Activated effector memory CD4-positive, alpha-beta T cell treated with Interleukin-2 at 50 U/mL for 16 hours (primary cell): ENCODE results near the gene KRT71.

Source experiments
- DNase-seq: peaks from one replicate; pipeline ENCODE4 v3.0.0-alpha.2; 2020

Gene KRT71

DNA sequence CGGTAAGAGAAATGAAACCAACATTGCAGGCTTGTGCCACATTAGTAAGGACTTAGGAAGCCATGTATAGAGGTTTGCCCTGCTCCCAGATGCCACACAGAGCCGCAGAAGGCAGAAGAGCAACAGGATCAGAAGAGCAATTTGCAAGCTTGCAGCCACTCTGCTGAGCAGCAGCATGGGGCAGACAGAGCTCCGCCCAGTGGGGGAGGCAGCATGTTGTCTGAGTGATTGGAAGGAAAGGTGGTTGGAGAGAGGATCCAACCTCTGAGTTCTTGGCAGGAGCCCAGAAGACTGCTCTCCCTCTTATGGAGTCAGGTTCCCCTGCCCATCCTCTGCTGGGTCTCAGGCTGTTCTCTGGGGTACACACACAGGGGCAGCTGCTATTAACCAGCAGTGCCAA lies 57.6 kb downstream of the KRT71 start:
- DNase-seq: no peak

DNA sequence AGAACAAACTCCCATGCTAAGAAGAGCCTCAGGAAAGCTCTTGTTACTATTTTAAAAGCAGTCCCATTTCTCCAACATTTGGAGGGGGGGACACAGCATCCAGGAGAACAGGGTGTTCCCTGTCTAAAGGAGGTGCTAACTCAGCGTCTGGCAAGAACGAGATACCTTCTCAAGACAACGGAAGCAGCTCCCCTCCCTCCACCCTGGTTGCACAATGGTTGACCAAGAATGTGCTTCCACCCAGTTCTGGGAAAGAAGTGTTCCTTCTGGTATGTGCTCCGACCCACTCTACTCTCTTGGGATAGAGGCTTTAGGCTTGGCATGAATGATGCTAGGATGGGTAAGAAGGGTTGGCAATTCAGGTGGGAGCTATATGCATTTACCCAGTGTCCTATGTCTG lies 58.4 kb downstream of the KRT71 start:
- DNase-seq: no peak

DNA sequence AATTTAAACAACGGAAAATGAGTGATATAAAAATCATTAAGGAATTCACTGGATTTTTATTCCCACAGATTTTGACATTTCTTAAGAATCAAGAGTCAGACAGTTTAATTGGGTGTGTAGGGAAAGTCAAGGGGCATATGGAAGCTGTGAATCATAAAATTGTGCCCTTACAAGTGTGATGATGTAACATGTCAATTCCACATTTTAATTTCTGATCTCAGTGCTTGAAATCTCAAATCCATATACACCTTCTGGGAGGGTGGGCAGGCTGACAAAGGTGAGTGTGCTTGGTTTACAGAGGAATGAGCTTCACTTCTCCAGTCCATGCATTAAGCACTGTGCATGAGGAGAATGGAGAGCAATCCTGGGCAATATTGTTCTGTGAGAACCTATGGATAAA lies 58.8 kb downstream of the KRT71 start:
- no peak for DNase-seq
